GM19023 (cell line): Measurements from ENCODE around the gene WDR20.
"Not testable (repeated sequence)": the region's sequence is repeated elsewhere in the genome, so short reads cannot be mapped to it uniquely, and the experiment has no call there.

ENCODE experiments used
- ATAC-seq: cut with Tn5 transposase; IDR thresholded peaks from one replicate; pipeline ENCODE4 v1.9.1; 2021; ENCODE audit warnings: mild to moderate bottlenecking, moderate library complexity; ENCODE audit not compliant: unreplicated experiment

Gene WDR20

DNA sequence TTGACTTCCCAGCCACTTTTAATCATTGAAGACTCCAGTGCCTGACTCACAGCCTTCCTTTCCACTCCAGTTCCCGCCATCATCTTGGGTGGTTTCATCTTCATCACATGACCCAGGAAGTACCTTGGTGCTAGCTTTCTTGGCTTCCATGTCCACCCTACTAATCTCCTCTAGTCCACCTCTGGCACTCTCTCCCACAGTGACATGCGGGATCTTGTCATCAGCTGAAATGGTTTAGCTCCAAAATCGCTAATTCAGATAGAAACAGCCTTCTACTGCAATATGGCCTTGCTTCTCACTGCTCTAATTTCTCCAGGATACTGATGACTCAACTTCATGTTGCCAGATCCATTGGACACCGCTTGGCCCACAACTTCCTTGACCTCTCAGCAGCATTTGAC lies 24.5 kb downstream of the WDR20 start:
- no peak for ATAC-seq

DNA sequence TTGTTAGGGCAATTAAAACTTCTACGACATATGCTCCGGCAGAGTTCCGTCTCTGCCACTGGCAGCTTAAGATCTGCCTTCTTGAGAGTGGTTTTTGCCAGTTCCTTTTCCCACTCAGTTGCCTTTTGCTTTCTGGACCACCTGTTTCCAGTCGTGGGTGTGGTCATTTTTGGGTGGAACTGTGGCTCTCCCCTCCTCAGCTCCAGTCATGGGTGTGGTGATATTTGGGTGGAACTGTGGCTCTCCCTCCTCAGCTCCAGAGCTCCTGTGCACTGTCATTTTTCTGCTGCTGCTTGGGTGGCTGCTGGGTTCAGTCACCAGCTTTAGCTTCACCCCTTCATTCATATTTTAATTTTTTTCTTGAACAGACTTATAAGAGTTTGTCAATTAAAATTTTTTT lies 25.3 kb downstream of the WDR20 start:
- no peak for ATAC-seq

DNA sequence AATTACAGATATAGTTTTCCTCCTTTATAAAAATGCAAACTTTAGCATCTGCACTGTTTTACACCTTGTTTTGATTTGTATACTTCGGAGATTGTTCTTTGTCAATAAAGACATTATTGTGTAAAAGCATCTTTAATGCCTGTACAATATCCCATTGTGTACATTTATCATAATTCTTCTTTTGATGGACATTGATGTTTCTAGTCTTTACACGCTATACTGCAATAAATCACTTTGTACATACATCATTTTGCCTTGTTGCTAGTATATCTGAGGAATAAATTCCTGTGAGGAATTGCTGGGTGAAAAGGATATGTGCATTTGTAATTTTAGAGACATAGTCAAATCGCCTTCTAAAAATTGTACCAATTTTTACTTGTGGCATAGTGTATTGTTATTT lies 30.4 kb downstream of the WDR20 start:
- no peak for ATAC-seq

DNA sequence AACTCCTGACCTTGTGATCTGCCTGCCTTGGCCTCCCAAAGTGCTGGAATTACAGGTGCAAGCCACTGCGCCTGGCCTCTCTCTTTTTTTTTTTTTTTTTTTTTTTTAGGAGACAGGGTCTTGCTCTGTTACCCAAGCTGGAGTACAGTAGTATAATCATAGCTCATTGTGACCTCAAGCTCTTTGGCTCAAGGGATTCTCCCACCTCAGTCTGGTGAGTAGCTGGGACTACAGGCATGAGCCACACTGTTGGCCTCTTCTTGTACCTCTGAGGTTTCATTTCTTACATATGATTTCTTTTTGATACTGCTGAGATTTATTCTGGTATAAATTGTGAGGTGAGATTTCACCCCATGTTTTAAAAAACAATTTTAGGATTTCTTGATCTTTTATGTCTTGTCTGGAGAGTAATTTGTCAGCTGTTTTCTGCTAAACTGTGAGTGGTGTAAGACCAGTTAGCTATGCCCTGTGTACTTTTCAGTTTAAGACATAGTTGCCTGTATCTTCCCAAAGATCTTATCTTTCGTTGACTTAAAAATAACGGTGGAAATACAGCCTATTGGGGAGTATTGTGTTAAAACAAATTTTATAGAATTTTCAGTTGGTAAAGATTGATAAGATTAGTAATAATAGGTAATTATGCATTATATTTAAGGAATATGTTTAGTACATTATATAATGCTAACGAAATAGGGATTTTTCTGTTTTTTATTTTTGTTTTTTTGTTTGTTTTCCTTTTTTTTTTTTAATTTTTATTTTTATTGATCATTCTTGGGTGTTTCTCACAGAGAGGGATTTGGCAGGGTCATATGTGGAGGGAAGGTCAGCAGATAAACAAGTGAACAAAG lies 31.7 kb downstream of the WDR20 start:
- ATAC-seq: no peak

DNA sequence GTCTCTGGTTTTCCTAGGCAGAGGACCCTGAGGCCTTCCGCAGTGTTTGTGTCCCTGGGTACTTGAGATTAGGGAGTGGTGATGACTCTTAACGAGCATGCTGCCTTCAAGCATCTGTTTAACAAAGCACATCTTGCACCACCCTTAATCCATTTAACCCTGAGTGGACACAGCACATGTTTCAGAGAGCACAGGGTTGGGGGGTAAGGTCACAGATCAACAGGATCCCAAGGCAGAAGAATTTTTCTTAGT lies 32.2 kb downstream of the WDR20 start:
- not testable (repeated sequence) for ATAC-seq

DNA sequence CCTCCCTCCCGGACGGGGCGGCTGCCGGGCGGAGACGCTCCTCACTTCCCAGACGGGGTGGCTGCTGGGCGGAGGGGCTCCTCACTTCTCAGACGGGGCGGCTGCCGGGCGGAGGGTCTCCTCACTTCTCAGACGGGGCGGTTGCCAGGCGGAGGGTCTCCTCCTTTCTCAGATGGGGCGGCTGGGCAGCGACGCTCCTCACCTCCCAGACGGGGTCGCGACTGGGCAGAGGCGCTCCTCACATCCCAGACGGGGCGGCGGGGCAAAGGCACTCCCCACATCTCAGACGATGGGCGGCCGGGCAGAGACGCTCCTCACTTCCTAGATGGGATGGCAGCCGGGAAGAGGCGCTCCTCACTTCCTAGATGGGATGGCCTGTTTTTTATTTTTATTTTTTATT lies 33.0 kb downstream of the WDR20 start:
- not testable (repeated sequence) for ATAC-seq

DNA sequence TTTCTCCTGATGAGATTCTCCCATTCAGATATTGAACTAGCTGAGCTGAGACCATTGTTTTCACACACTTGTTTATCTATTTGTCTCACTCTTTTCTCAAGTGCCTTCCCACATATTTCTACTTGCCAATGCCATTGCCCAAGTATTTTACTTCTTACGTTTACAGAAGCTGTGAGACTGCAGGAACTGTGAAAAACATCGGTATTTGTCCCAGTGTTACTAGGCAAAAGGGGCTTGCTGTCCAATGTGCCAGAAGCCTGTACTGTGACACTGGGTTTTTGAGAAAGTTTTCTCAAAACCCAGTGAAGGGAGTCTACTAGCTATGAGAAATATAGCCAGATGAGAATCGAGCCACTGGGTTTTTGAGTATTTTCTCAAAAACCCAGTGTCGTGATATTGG lies 37.5 kb downstream of the WDR20 start:
- no peak for ATAC-seq

DNA sequence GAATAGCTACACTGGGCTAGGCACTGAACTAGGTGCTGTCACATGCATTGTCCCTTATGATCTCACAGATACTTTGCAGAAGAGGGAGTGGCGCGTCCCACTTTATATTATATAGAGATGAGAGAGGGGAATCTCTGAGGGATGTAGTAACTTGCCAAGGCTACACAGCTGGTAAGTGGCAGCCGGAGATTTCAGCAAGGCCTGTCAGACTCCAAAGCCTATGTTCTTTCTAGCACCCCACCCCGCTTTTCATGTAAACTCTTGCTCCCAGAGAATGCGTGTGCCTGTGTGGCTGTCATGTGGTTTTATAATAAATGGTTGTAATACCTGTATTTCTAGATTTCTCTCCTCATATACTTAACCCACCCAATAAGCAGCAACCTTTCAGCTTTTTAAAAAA lies 39.1 kb downstream of the WDR20 start:
- no peak for ATAC-seq

DNA sequence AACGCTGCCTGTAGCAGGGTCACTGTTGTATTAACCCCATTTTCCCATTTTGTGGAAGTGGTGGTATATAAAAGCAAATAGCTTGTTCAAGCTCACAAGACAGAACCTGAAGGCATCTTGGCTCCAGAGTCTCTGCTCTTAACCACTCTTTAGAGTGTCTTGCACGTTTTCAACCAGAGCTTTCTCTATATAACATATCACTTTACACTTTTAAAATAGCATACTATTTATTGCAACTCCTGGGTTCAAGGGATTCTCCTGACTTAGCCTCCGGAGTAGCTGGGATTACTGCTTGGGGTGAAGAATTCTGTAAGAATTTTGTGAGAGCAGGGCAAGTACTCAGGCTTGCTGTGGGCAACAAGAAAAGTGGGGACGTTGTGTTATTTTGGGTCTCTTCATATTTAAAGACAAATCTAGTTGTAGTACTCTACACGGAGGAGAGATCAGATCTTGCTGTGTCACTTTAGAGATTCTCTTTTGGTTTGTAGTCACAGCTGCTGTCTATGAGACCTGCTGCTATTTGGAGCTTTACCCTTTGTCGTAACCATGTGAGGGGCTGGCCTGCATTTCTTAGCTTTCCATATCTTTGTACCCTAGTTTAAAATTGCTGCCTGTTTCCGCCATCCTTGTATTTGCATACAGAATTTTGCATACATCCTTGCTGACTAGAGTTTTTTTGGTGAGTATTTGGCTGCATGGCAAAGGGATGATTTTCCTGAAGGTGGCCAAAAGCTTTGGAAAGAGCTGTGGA lies 40.7 kb downstream of the WDR20 start:
- ATAC-seq: no peak

DNA sequence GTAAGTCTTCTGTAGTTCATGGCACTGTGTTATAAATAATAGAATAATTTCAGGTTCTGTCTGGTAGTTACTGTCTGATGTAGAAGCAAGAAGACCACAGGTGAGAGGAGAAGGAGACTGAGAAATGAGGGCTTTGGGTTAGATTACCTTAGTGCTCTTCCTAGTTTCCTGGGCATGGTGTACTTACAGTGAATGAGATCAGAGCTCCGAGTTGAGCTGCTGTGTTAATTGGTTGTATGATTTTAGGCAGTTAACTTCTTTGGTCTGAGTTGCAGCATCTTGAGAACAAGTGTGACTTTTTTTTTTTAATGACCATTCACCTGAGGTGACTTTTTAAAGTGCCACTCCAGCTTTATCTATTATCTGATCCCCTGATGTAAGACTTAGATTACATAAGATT lies 41.5 kb downstream of the WDR20 start:
- ATAC-seq: no peak

DNA sequence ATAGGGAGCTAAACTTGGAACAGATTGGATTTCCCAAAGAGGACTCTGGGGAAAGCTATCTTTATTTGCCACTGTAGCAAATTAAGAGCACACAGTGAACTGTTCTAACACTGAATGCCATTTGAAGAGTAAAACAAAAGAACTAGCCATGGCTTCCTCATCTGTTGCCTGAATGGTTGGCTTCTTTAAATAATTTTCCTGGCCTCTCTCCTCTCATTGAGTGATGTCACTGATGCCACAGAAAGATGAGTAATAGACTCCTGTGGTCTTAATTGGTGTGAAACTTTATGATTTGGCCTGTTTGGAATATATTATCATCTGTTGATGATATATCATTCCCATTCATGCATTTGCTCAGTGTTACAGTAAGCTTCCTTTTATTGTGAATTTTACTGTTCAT lies 42.5 kb downstream of the WDR20 start:
- no peak for ATAC-seq

DNA sequence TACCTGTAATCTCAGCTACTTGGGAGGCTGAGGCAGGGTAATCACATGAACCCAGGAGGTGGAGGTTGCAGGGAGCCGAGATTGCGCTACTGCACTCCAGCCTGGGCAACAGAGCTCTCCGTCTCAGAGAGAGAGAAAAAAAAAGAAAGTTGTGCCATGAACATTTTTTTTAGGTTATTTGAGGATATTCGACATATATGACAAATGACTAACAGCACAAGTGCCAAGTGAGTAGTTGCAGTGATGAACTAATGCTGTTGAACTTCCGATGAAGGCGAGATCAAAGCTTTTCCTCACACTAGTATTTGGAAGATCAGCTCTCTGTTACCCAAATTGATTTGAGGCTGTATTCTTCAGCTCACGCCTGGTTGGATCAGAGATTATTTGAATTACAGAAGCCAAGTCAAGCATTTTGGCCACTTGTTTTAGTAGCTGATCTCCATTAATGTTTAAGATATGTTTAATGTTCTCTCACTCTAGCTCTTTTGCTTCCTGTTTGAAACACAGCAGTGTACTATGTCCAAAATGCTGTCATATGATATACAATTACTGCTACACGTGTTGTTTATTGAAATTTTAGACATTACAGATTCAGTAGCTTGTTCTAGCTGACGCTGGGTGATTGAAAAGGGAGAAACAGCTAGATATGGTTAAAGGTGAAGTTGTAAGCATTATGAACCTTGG lies 43.4 kb downstream of the WDR20 start:
- no peak for ATAC-seq

DNA sequence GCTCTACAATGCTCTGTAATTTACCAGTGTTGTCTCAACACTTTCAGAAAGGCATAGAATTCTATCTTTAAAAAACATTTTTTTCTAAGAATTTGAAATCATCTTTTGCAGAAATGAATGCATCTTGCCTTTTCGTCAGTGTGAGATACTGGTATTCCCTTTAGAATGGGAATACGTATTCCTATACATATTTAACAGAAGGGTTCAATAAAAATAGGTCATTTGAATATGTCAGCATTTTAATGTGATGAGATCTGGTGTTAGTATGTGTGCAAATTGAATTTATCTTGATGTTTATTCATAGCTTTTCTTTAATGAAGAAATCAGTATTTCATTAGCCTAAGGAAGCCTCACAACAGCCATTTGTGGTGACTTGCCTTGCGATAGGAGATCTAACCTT lies 44.2 kb downstream of the WDR20 start:
- ATAC-seq: no peak

DNA sequence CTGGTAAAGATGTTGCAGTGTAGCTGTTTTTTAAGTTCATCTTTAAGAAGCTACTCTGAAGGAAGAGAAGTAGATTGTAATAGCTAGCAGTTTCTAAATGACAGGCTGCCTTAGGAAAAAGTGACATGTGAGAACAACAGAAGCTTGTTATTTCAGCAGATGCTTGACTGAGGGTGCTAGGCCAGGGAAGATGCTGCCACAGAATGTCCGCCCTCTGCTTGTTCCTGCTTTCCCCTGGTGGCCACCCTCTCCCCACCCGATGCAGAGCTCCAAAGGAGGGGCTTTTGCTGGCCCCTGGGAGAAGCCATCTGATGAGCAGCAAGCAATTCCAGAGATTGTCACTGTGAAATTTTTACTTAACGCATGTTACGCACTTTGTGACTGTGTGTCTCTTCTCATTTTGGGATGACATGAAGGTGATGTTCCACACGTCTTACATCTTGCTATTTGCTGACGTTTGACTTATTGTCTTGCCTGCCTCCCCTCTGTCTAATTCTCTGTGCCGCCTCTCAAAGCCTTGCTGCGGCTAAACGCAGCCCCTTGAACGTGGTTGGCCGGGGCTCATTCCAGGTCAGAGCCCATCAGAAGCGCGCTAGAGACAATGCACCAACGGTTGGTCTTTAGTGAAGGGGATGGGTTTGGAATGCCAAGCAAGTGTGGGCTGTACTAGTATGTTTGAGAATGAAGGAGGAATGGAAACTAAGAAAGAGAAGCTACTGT lies 44.8 kb downstream of the WDR20 start:
- no peak for ATAC-seq

DNA sequence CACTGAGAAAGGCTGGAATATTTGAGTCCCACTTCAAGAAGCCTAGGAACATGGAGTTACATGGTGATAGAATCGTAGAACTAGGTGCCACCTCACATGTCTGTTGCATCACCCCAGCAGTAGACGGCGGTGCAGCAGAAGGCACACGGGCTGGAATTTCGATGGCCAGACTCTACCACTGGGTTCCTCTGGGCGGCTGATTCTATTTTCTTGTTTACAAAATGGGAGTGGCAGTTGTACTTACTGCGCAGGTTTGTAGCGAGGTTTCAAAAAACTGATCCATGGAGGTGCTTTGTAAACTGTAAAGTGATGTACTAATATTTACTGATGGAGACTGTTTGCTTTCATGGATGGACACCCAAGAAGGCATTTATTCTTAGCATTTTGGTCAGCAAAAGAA lies 45.7 kb downstream of the WDR20 start:
- ATAC-seq: no peak

DNA sequence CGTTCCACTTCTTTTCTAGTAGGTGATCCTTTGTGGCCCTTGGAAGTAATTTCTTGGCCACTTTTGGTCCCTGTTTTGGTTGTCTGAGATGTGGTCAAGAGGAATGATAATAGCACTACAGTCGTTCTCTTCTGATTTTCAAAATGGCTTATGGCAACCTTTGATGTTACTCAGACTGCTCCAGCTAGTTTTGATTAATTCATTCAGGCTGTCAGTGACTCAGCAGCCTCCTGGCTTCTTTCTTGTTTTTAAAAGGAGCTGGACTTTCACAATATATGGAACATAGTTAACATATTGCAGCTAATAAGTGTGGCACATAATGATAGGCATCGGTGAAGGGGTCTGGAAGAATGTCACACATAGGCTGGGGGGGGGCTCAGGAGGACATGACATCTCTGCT lies 47.3 kb downstream of the WDR20 start:
- ATAC-seq: no peak

DNA sequence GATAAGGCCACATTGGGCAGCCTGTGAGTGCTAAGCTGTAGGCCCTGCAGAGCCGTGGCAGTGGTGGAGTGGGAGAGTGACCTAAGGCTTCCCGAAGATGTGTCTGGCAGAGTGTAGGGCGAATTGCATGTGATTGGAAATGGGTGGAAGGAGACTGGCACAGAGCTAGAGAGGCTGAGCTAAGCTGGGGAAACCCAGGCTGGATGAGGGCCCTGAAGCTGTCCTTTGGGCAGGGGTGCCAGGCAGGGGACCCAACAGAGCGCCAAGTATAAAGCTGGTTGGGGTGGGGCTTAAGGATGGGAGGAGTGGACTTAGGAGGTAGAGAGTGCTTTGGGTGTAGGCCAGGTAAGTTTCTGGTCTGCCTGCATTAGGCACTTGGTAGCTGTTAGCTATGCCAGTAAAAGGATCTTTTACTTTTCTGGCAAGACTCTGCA lies 47.9 kb downstream of the WDR20 start:
- ATAC-seq: no peak

DNA sequence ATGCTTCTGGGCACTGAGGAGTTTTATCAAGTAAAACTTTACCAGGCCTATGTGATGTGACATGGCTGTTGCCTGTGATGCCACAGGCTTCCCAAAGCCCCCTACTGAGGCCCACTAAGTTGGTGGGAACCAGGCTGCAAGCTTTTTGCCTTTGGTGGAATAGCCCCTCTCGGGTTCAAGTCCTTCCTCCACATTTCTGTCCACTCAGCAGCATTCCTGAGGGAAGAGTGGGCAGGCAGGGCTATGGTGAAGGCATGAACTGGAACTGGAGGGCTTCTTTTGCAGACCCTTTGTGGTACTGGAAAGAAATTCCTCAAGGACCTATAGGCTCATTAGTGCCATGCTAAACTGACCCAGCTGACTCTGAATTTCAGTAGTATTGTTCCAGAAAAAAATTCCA lies 48.5 kb downstream of the WDR20 start:
- no peak for ATAC-seq

DNA sequence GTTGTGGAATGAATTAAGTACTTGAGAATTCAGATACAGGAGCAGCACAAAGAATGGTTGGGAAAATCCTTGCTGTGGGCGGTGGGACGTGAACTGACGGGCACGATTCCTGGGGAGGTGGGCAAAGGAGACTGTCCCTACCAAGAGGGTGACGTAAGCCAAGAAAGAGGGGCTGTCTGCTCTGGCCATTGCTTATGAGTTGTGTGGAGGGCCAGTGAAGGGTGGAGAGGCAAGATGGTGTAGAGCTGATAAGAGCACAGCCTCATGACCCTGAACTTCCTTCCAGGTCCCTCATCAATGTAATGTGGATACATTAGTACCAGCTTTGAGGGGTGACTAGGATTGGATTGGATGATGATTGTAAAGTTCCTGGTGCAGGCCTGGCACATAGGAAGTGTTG lies 50.2 kb downstream of the WDR20 start:
- no peak for ATAC-seq

DNA sequence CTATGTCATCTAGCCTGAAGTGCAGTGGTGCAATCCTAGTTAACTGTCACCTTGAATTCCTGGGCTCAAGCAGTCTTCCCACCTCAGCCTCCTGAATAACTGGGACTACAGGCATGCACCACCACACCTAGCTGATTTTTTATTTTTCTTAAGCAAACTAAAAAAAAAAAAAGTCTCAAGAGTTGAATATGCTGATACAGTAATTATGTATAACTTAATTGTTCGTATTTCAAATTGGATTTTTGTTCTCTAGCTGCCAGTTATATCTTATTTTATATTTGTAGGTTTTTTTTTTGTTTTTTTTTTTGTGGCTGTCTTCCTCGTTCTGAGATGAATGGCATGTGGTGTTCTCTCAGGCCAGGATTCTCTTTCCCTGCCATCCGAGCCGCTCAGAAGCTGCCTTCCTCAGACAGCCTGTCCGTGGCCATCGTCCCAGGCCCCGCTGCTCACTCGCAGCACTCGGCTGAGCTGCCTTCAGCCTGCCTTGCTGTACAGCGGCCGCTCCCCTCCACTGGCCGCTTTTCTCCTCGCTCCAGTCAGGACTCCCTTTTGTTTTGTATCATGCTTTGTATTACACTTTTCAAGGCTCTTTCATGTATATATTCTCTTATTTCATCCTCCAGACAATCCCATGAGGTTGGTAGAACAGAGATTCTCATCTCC lies 53.3 kb downstream of the WDR20 start:
- ATAC-seq: no peak

DNA sequence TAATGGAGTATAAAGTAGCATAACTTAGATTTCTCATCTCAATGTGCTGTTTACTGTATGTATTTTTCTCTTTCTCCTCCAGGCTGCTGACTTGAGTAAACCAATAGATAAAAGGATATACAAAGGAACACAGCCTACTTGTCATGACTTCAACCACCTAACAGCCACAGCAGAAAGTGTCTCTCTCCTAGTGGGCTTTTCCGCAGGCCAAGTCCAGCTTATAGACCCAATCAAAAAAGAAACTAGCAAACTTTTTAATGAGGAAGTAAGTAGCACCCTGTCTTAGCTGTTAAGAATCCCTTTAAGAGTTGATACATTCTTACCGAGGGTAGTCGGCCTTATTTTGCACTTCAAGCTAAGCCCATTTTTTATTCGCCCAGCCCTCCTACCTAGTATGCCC lies 55.2 kb downstream of the WDR20 start:
- no peak for ATAC-seq
